ENCODE measurements around the gene DGCR2.

DNA sequence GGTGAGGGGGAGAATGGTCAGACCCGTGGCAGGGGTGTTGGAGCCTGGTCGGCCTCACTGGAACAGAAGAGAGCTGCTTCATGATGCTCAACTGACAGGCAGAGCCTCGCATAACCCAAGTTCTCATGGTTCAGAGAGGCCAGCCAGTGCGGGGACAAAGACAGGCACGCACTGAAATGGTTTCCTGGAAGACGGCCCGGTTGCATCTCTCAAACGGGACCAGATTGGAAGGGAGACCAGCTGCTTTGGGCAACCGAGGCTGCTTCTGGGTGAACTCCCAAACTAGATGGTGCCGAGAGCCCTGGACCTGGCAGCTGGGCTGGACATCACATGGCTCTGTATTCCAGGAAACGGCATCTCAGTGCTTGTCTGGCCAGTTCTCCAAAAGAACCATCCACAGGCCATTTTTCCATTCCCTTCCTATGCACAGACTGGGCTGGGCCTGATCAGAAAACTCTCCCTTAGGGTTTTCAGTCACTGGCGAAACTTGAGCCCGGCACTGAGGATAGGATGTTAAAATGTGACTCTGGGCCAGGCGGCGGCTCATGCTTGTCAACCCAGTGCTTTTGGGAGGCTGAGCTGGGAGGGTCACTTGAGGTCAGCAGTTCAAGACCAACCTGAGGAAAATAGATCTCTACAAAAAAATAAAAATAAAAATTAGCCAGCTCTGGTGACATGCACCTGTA, 106.0 kb downstream of the DGCR2 start:
- TF ChIP-seq, protein P1, sequence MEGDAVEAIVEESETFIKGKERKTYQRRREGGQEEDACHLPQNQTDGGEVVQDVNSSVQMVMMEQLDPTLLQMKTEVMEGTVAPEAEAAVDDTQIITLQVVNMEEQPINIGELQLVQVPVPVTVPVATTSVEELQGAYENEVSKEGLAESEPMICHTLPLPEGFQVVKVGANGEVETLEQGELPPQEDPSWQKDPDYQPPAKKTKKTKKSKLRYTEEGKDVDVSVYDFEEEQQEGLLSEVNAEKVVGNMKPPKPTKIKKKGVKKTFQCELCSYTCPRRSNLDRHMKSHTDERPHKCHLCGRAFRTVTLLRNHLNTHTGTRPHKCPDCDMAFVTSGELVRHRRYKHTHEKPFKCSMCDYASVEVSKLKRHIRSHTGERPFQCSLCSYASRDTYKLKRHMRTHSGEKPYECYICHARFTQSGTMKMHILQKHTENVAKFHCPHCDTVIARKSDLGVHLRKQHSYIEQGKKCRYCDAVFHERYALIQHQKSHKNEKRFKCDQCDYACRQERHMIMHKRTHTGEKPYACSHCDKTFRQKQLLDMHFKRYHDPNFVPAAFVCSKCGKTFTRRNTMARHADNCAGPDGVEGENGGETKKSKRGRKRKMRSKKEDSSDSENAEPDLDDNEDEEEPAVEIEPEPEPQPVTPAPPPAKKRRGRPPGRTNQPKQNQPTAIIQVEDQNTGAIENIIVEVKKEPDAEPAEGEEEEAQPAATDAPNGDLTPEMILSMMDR (IDR thresholded peaks at IDR 0.05; ENCODE audit: low read length): no peak
- no peak for TF ChIP-seq EZH2phosphoT487 (IDR thresholded peaks at IDR 0.05; ENCODE audit: low read length)
